Occipital lobe (tissue), 2 donors: ENCODE results near the gene GCM1. TPM values are rescaled to one million over a fixed set of nuclear protein-coding genes. Genes with fewer than 3 reads are reported as not detected.
A peak's percentile ranks its signal among the peaks of the same experiment; 100 is the strongest.
"Not testable (repeated sequence)": the region's sequence is repeated elsewhere in the genome, so short reads cannot be mapped to it uniquely, and the experiment has no call there.

Source experiments
- DNase-seq: peaks from one replicate; lab custom pipeline; 2025; lab: John Stamatoyannopoulos, UW
- total RNA-seq: library from RNA; depleted of rRNA; stranded (reverse); fragments of >200 nt; gene quantifications from one replicate; pipeline ENCODE4 v1.2.3, GENCODE V29; 2014

Gene GCM1
- total RNA-seq: not detected

GRCh38 chr6:53148684-53149083 lies at the start of gene GCM1:
Gene GCM1, minus strand, starts transcription at chr6:53148841. Its CDS starts 3,209 bp downstream, at chr6:53145632.
- no peak for DNase-seq

GRCh38 chr6:53197553-53197952 lies 48.9 kb upstream of the GCM1 start:
- DNase-seq: no peak

- DNase-seq: no peak
Observed at GRCh38 chr6:53195048-53195447, 46.4 kb upstream of the GCM1 start.

GRCh38 chr6:53192682-53193188 lies 44.1 kb upstream of the GCM1 start:
- DNase-seq: no peak

- no peak for DNase-seq
Observed at GRCh38 chr6:53189554-53189953, 40.9 kb upstream of the GCM1 start.

GRCh38 chr6:53188833-53189232 lies 40.2 kb upstream of the GCM1 start:
- DNase-seq: no peak

- DNase-seq: no peak
Observed at GRCh38 chr6:53180678-53181077, 32.0 kb upstream of the GCM1 start.

GRCh38 chr6:53179961-53180651 lies 31.5 kb upstream of the GCM1 start:
- DNase-seq: no peak

- no peak for DNase-seq
Observed at GRCh38 chr6:53178837-53179432, 30.3 kb upstream of the GCM1 start.

- DNase-seq: no peak
Observed at GRCh38 chr6:53175027-53175426, 26.4 kb upstream of the GCM1 start.

GRCh38 chr6:53172468-53172803 lies 23.8 kb upstream of the GCM1 start:
- DNase-seq: no peak

- peak; percentile 80 for DNase-seq
Observed at GRCh38 chr6:53171605-53172467, 23.2 kb upstream of the GCM1 start.

GRCh38 chr6:53168516-53169267 lies 20.1 kb upstream of the GCM1 start:
- no peak for DNase-seq

GRCh38 chr6:53165293-53165692 lies 16.7 kb upstream of the GCM1 start:
- DNase-seq: no peak

GRCh38 chr6:53162606-53163005 lies 14.0 kb upstream of the GCM1 start:
- no peak for DNase-seq

- DNase-seq: no peak
Observed at GRCh38 chr6:53161481-53162009, 12.9 kb upstream of the GCM1 start.

- DNase-seq: no peak
Observed at GRCh38 chr6:53159558-53159957, 10.9 kb upstream of the GCM1 start.

- DNase-seq: not testable (repeated sequence)
Observed at GRCh38 chr6:53158076-53158475, 9.4 kb upstream of the GCM1 start.

GRCh38 chr6:53155279-53155678 lies 6.6 kb upstream of the GCM1 start:
- DNase-seq: not testable (repeated sequence)

- no peak for DNase-seq
Observed at GRCh38 chr6:53154794-53155193, 6.2 kb upstream of the GCM1 start.

- DNase-seq: no peak
Observed at GRCh38 chr6:53154071-53154470, 5.4 kb upstream of the GCM1 start.
